Neural cell (in vitro differentiated cells): ENCODE data around the gene NGLY1. TPM values are rescaled to one million over a fixed set of nuclear protein-coding genes. Genes with fewer than 3 reads are reported as not detected.

Source experiments
- H2AFZ ChIP-seq: fragments of 200-600, 300-800 bp; sonication (generic), shearing (Covaris generic); 2 replicates; pipeline ENCODE4 v1.6.0; 2014; ENCODE audit warnings: low read depth, mild to moderate bottlenecking, antibody characterized with exemption, low read length, moderate library complexity
- H3F3A ChIP-seq: fragments of 200-600 bp; shearing (Covaris generic); 2 replicates; pipeline ENCODE4 v1.6.1; 2016; ENCODE audit warnings: mild to moderate bottlenecking, moderate library complexity, mixed read lengths, antibody characterized with exemption, low read length; ENCODE audit not compliant: insufficient read depth, poor library complexity, severe bottlenecking
- H3K27ac ChIP-seq: fragments of 200-600, 300-800 bp; sonication (generic), shearing (Covaris generic); 2 replicates; pipeline ENCODE4 v1.5.1; 2014; ENCODE audit warnings: mild to moderate bottlenecking, low read length, moderate library complexity
- H3K27me3 ChIP-seq: fragments of 300-800, 200-600 bp; sonication (generic), shearing (Covaris generic); 2 replicates; pipeline ENCODE4 v1.6.0; 2014; ENCODE audit warnings: mild to moderate bottlenecking, low read depth, low read length, moderate library complexity; ENCODE audit not compliant: insufficient read depth
- H3K36me3 ChIP-seq: fragments of 300-800, 200-600 bp; sonication (generic), shearing (Covaris generic); 2 replicates; pipeline ENCODE4 v1.5.1; 2014; ENCODE audit warnings: mild to moderate bottlenecking, antibody characterized with exemption, low read length, moderate library complexity; ENCODE audit not compliant: insufficient read depth
- H3K4me2 ChIP-seq: fragments of 300-800, 200-600 bp; sonication (generic), shearing (Covaris generic); 2 replicates; pipeline ENCODE4 v1.6.0; 2014; ENCODE audit warnings: mild to moderate bottlenecking, low read length
- H3K4me3 ChIP-seq: fragments of 300-800, 200-600 bp; sonication (generic), shearing (Covaris generic); 2 replicates; pipeline ENCODE4 v1.5.1; 2014; ENCODE audit warnings: mild to moderate bottlenecking, low read length, moderate library complexity
- H3K79me2 ChIP-seq: fragments of 200-600 bp; shearing (Covaris generic); replicated peaks from 2 replicates; pipeline ENCODE4 v1.6.0; 2014; ENCODE audit warnings: mild to moderate bottlenecking, low read length, moderate library complexity; ENCODE audit not compliant: insufficient read depth
- H3K9ac ChIP-seq: fragments of 300-800, 200-600 bp; sonication (generic), shearing (Covaris generic); 2 replicates; pipeline ENCODE4 v1.6.1; 2016; ENCODE audit warnings: mild to moderate bottlenecking, low read length, mixed read lengths
- H3K9me2 ChIP-seq: fragments of 200-600 bp; shearing (Covaris generic); 2 replicates; pipeline ENCODE4 v1.6.1; 2016; ENCODE audit warnings: mild to moderate bottlenecking, low read length, mixed read lengths; ENCODE audit not compliant: insufficient read depth
- H3K9me3 ChIP-seq: fragments of 200-600, 300-800 bp; sonication (generic), shearing (Covaris generic); 2 replicates; pipeline ENCODE4 v1.6.1; 2016; ENCODE audit warnings: mild to moderate bottlenecking, mixed run types, low read length, moderate library complexity, mixed read lengths
- H4K20me1 ChIP-seq: fragments of 200-600 bp; shearing (Covaris generic); 2 replicates; pipeline ENCODE4 v1.6.1; 2016; ENCODE audit warnings: mild to moderate bottlenecking, mixed run types; ENCODE audit not compliant: insufficient read depth
- EP300 ChIP-seq: fragments of 450-650 bp; conservative IDR thresholded peaks from 2 replicates; pipeline ENCODE4 v1.6.1; 2014; ENCODE audit warnings: antibody characterized with exemption, mild to moderate bottlenecking, moderate library complexity; ENCODE audit not compliant: poor library complexity, severe bottlenecking
- EZH2 ChIP-seq: fragments of 200-600, 300-800 bp; shearing (Covaris generic), sonication (generic); IDR thresholded peaks from 2 replicates; pipeline ENCODE4 v1.6.1; 2014; ENCODE audit warnings: antibody characterized with exemption, low read length, borderline replicate concordance, mild to moderate bottlenecking; ENCODE audit not compliant: insufficient read depth, poor library complexity, severe bottlenecking
- MXI1 ChIP-seq: fragments of 450-650 bp; conservative IDR thresholded peaks from 2 replicates; pipeline ENCODE4 v1.6.1; 2014; ENCODE audit warnings: antibody characterized with exemption, mild to moderate bottlenecking; ENCODE audit not compliant: poor library complexity, severe bottlenecking
- POLR2AphosphoS5 ChIP-seq: IDR thresholded peaks from 2 replicates; pipeline ENCODE4 v1.6.1; 2012
- RAD21 ChIP-seq: fragments of 450-650 bp; conservative IDR thresholded peaks from 2 replicates; pipeline ENCODE4 v1.6.1; 2014; ENCODE audit warnings: antibody characterized with exemption, mild to moderate bottlenecking, moderate library complexity
- REST ChIP-seq: IDR thresholded peaks from 2 replicates; pipeline ENCODE4 v1.6.1; 2012; ENCODE audit warnings: borderline replicate concordance
- SMC3 ChIP-seq: fragments of 450-650 bp; conservative IDR thresholded peaks from 2 replicates; pipeline ENCODE4 v1.6.1; 2014; ENCODE audit warnings: antibody characterized with exemption, mild to moderate bottlenecking, moderate library complexity; ENCODE audit not compliant: poor library complexity
- TAF1 ChIP-seq: IDR thresholded peaks from 2 replicates; pipeline ENCODE4 v1.6.1; 2012; ENCODE audit warnings: low read depth
- polyA plus RNA-seq: library from polyadenylated mRNA; depleted of rRNA; stranded (reverse); fragments of >200 nt; gene quantifications from 2 replicates; pipeline ENCODE4 v1.2.3, GENCODE V29; 2014

NGLY1 gene
- polyA plus RNA-seq, 1 donor from 2014 or later: 22.0 TPM

GRCh38 chr3:25783661-25784512, 644 bp upstream of the NGLY1 start:
- H4K20me1 ChIP-seq: no peaks in the 10 kb centered on the region
- peak overlapping the region; percentile 66 for H3K9ac ChIP-seq
- no peak overlapping the region for H3K27ac ChIP-seq
- H3K4me2 ChIP-seq: peak overlapping the region; percentile 15
- H3K27me3 ChIP-seq: no peaks in the 10 kb centered on the region
- H3K9me2 ChIP-seq: no peaks in the 10 kb centered on the region
- H3K36me3 ChIP-seq: no peaks in the 10 kb centered on the region
- no peaks in the 10 kb centered on the region for H3K9me3 ChIP-seq
- H3K79me2 ChIP-seq: no peaks in the 10 kb centered on the region
- no peak for TF ChIP-seq RAD21
- peak overlapping the region; percentile 65 for H2AFZ ChIP-seq
- H3F3A ChIP-seq: no peaks in the 10 kb centered on the region
- H3K4me3 ChIP-seq: peak overlapping the region; percentile 94

GRCh38 chr3:25782636-25782937, 656 bp downstream of the NGLY1 start:
- Histone ChIP-seq H3K27ac (no peak overlapping the region), H3K9me3 (no peaks in the 10 kb centered on the region), H3K9me2 (no peaks in the 10 kb centered on the region), H3K27me3 (no peaks in the 10 kb centered on the region), H3K9ac (peak overlapping the region; percentile 56), H3K36me3 (peaks cover 4% of the 10 kb centered on the region), H4K20me1 (no peaks in the 10 kb centered on the region), H2AFZ (peak overlapping the region; percentile 23), H3K4me3 (peak overlapping the region; percentile 94), H3K4me2 (peak overlapping the region; percentile 68), H3F3A (no peaks in the 10 kb centered on the region), H3K79me2 (no peaks in the 10 kb centered on the region)
- TF ChIP-seq REST (no peak), SMC3 (no peak)

- peak overlapping the region; percentile 68 for H3K4me2 ChIP-seq
- TF ChIP-seq POLR2AphosphoS5 (no peak), RAD21 (no peak), REST (no peak), SMC3 (no peak), TAF1 (no peak), EP300 (no peak), EZH2 (no peak), MXI1 (no peak)
- H3K27ac ChIP-seq: no peak overlapping the region
- H3K79me2 ChIP-seq: no peaks in the 10 kb centered on the region
- peaks cover 4% of the 10 kb centered on the region for H3K36me3 ChIP-seq
- H3K9ac ChIP-seq: no peak overlapping the region
- no peak overlapping the region for H2AFZ ChIP-seq
- H3K4me3 ChIP-seq: peak overlapping the region; percentile 94
- no peaks in the 10 kb centered on the region for H3K9me3 ChIP-seq
- no peaks in the 10 kb centered on the region for H4K20me1 ChIP-seq
- H3K9me2 ChIP-seq: no peaks in the 10 kb centered on the region
- no peaks in the 10 kb centered on the region for H3F3A ChIP-seq
- no peaks in the 10 kb centered on the region for H3K27me3 ChIP-seq
Observed at GRCh38 chr3:25781758-25782594, 1.3 kb downstream of the NGLY1 start.
